Measurements from ENCODE around the gene CAMTA1. TPM values are rescaled to one million over a fixed set of nuclear protein-coding genes. Genes with fewer than 3 reads are reported as not detected.

The CAMTA1 gene
- total and polyA plus RNA-seq, 4 donors = 18.0 to 93.5 (median 35.8) TPM

DNA sequence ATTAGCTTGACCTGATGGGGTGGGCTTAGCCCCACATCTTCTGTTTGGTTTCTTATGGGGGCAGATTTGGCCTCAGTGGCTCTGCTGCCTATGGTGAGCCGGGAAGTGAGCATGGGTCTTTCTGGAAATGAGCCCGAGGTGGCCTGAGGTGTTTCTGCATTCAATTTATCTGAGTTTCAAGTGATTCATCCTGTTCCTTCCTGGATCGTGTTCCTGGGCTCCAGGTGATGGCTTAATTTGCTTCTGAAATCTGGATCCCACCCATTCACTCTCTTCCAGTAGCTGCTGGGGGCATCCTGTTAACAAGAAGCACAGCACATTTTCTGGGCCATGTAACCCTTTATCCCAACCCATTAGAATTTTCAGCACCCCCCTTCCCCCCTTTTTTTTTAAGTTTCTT, 324.6 kb downstream of the CAMTA1 start (continued):
- TF ChIP-seq, protein P1, sequence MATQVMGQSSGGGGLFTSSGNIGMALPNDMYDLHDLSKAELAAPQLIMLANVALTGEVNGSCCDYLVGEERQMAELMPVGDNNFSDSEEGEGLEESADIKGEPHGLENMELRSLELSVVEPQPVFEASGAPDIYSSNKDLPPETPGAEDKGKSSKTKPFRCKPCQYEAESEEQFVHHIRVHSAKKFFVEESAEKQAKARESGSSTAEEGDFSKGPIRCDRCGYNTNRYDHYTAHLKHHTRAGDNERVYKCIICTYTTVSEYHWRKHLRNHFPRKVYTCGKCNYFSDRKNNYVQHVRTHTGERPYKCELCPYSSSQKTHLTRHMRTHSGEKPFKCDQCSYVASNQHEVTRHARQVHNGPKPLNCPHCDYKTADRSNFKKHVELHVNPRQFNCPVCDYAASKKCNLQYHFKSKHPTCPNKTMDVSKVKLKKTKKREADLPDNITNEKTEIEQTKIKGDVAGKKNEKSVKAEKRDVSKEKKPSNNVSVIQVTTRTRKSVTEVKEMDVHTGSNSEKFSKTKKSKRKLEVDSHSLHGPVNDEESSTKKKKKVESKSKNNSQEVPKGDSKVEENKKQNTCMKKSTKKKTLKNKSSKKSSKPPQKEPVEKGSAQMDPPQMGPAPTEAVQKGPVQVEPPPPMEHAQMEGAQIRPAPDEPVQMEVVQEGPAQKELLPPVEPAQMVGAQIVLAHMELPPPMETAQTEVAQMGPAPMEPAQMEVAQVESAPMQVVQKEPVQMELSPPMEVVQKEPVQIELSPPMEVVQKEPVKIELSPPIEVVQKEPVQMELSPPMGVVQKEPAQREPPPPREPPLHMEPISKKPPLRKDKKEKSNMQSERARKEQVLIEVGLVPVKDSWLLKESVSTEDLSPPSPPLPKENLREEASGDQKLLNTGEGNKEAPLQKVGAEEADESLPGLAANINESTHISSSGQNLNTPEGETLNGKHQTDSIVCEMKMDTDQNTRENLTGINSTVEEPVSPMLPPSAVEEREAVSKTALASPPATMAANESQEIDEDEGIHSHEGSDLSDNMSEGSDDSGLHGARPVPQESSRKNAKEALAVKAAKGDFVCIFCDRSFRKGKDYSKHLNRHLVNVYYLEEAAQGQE (IDR thresholded peaks at IDR 0.05) = no peak
- TF ChIP-seq, protein P2, sequence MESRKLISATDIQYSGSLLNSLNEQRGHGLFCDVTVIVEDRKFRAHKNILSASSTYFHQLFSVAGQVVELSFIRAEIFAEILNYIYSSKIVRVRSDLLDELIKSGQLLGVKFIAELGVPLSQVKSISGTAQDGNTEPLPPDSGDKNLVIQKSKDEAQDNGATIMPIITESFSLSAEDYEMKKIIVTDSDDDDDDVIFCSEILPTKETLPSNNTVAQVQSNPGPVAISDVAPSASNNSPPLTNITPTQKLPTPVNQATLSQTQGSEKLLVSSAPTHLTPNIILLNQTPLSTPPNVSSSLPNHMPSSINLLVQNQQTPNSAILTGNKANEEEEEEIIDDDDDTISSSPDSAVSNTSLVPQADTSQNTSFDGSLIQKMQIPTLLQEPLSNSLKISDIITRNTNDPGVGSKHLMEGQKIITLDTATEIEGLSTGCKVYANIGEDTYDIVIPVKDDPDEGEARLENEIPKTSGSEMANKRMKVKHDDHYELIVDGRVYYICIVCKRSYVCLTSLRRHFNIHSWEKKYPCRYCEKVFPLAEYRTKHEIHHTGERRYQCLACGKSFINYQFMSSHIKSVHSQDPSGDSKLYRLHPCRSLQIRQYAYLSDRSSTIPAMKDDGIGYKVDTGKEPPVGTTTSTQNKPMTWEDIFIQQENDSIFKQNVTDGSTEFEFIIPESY (IDR thresholded peaks at IDR 0.05) = no peak

DNA sequence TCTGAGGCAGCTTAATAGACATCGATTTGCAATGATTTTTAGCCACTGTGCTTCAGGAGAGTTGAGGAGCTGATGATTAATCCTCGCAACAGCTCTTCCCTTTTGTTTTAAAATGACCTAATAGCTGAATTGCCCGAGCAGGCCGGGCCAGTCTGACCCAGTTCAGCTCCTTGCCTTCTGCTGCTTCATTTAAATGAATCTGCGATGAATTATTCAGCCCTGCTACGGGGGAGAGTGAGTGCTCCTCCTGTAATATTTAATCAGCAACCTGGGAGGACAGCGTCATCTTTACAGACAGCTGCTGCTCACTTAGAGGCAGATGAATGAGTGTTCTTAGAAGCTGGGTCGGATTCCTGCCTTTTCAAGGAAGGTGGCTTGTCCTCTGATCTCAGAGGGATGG, 325.1 kb downstream of the CAMTA1 start:
- no peak overlapping the region for H3K4me3 ChIP-seq (ENCODE audit: low read depth in 1 of 3, low read length in 3 of 3)
- H3K4me1 ChIP-seq (ENCODE audit: control insufficient read depth in 4 of 4, insufficient read depth in 4 of 4, low read length in 3 of 4) = peaks cover 7 to 18% (median 14%) of the 10 kb centered on the region in 4 donors
- H3K27me3 ChIP-seq (ENCODE audit: control insufficient read depth in 4 of 4, insufficient read depth in 4 of 4, low read length in 3 of 4) = no peaks in the 10 kb centered on the region
- H3K36me3 ChIP-seq (ENCODE audit: control insufficient read depth in 4 of 4, insufficient read depth in 3 of 4, low read depth in 1 of 4, low read length in 3 of 4) = peaks cover 0 to 1% (median 0%) of the 10 kb centered on the region in 4 donors
- DNase-seq (ENCODE audit: low spot score) = no peak
- no peak overlapping the region for H3K27ac ChIP-seq (ENCODE audit: low read depth in 1 of 2, low read length in 2 of 2)
- WGBS = 84% methylated on average over 8 of the region's 8 CpGs
- H3K9me3 ChIP-seq (ENCODE audit: control insufficient read depth in 4 of 4, low read length in 3 of 4) = peaks cover 0 to 3% (median 0%) of the 10 kb centered on the region in 4 donors
- H3K9ac ChIP-seq (ENCODE audit: low read depth in 1 of 2, low read length in 2 of 2) = no peak overlapping the region
- TF ChIP-seq HNF4A (conservative IDR thresholded peaks at IDR 0.05) = no peak
- TF ChIP-seq NR2F2 (IDR thresholded peaks at IDR 0.05) = no peak
- TF ChIP-seq, protein P3, sequence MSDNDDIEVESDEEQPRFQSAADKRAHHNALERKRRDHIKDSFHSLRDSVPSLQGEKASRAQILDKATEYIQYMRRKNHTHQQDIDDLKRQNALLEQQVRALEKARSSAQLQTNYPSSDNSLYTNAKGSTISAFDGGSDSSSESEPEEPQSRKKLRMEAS (IDR thresholded peaks at IDR 0.05) = no peak
- TF ChIP-seq, protein P2 (IDR thresholded peaks at IDR 0.05) = no peak
- TF ChIP-seq RXRA (IDR thresholded peaks at IDR 0.05) = no peak
- TF ChIP-seq SP1 (IDR thresholded peaks at IDR 0.05) = no peak

DNA sequence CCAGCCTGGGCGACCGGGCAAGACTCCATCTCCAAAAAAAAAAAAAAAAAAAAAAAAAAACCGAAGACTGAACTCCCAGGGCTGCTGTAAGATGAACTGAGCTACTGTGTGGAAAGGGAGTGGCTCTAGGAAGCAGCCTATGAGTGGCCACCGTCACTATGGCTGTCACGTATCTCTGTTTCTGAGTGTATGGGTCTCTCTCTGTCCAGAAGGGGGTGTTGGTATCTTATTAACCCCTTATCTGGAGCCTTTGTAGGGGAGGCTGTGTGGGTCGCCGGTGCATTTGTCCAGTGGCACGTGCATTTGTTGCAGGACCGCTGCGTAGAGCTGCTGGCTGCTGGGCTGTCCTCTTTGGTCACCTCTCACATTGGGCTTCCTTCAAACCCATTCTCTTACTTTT, 326.6 kb downstream of the CAMTA1 start:
- no peak overlapping the region for H3K27ac ChIP-seq (ENCODE audit: low read depth in 1 of 2, low read length in 2 of 2)
- H3K9me3 ChIP-seq (ENCODE audit: control insufficient read depth in 4 of 4, low read length in 3 of 4) = peaks cover 0 to under 1% (median 0%) of the 10 kb centered on the region in 4 donors
- 77% methylated on average over 10 of the region's 10 CpGs for WGBS
- DNase-seq (ENCODE audit: low spot score) = no peak
- no peak overlapping the region for H3K9ac ChIP-seq (ENCODE audit: low read depth in 1 of 2, low read length in 2 of 2)
- H3K36me3 ChIP-seq (ENCODE audit: control insufficient read depth in 4 of 4, insufficient read depth in 3 of 4, low read depth in 1 of 4, low read length in 3 of 4) = peaks cover 0 to 1% (median 0%) of the 10 kb centered on the region in 4 donors
- H3K4me1 ChIP-seq (ENCODE audit: control insufficient read depth in 4 of 4, insufficient read depth in 4 of 4, low read length in 3 of 4) = peaks cover 5 to 18% (median 12%) of the 10 kb centered on the region in 4 donors
- H3K4me3 ChIP-seq (ENCODE audit: low read depth in 1 of 3, low read length in 3 of 3) = no peak overlapping the region
- H3K27me3 ChIP-seq (ENCODE audit: control insufficient read depth in 4 of 4, insufficient read depth in 4 of 4, low read length in 3 of 4) = no peaks in the 10 kb centered on the region
- TF ChIP-seq, protein P4, sequence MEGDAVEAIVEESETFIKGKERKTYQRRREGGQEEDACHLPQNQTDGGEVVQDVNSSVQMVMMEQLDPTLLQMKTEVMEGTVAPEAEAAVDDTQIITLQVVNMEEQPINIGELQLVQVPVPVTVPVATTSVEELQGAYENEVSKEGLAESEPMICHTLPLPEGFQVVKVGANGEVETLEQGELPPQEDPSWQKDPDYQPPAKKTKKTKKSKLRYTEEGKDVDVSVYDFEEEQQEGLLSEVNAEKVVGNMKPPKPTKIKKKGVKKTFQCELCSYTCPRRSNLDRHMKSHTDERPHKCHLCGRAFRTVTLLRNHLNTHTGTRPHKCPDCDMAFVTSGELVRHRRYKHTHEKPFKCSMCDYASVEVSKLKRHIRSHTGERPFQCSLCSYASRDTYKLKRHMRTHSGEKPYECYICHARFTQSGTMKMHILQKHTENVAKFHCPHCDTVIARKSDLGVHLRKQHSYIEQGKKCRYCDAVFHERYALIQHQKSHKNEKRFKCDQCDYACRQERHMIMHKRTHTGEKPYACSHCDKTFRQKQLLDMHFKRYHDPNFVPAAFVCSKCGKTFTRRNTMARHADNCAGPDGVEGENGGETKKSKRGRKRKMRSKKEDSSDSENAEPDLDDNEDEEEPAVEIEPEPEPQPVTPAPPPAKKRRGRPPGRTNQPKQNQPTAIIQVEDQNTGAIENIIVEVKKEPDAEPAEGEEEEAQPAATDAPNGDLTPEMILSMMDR (IDR thresholded peaks at IDR 0.05; ENCODE audit: low read depth, low read length, missing input control) = no peak
- TF ChIP-seq, protein P3 (IDR thresholded peaks at IDR 0.05) = no peak
- TF ChIP-seq HNF4A (conservative IDR thresholded peaks at IDR 0.05) (no peak), GABPA (IDR thresholded peaks at IDR 0.05 in 1 of 2, conservative IDR thresholded peaks at IDR 0.05 in 1 of 2) (no peak), NR2F2 (IDR thresholded peaks at IDR 0.05) (no peak), RXRA (IDR thresholded peaks at IDR 0.05) (no peak), HNF4G (IDR thresholded peaks at IDR 0.05) (no peak), SP1 (IDR thresholded peaks at IDR 0.05) (no peak), YY1 (IDR thresholded peaks at IDR 0.05) (no peak), RAD21 (IDR thresholded peaks at IDR 0.05) (no peak), FOXA1 (IDR thresholded peaks at IDR 0.05) (no peak)
- TF ChIP-seq, protein P1 (IDR thresholded peaks at IDR 0.05) = no peak

All from liver (tissue), 9 donors.